ENCODE data around the gene EEF1AKMT4.

Gene EEF1AKMT4

GRCh38 chr3:184235381-184236032 lies 14.0 kb upstream of the EEF1AKMT4 start:
- CTCF ChIA-PET: no interaction called here
- POLR2A ChIA-PET: interaction anchor here (2.5 kb wide), 1 partner anchor 7 kb away, joined by 8 read pairs; the partner anchor contains the start of gene VWA5B2
- no peak for TF ChIP-seq FOXK2 (IDR thresholded peaks at IDR 0.05)
- TF ChIP-seq FOXA1 (IDR thresholded peaks at IDR 0.05): no peak
- TF ChIP-seq ARNT (IDR thresholded peaks at IDR 0.05): no peak
- TF ChIP-seq SUZ12 (IDR thresholded peaks at IDR 0.05): no peak
- TF ChIP-seq PKNOX1 (IDR thresholded peaks at IDR 0.05): no peak
- TF ChIP-seq HDGF (IDR thresholded peaks at IDR 0.05; ENCODE audit: borderline replicate concordance): no peak
- no peak for DNase-seq (ENCODE audit: extremely low spot score)

GRCh38 chr3:184236033-184236410 lies 13.4 kb upstream of the EEF1AKMT4 start:
- DNase-seq (ENCODE audit: extremely low spot score): no peak
- CTCF ChIA-PET: interaction anchor here (1.2 to 1.6 kb wide), 2 partner anchors 8 to 10 kb away, joined by 3 to 6 read pairs; no protein-coding TSS in a partner anchor
- POLR2A ChIA-PET: interaction anchor here (2.5 kb wide), 1 partner anchor 7 kb away, joined by 8 read pairs; the partner anchor contains the start of gene VWA5B2

GRCh38 chr3:184236636-184237035 lies 12.8 kb upstream of the EEF1AKMT4 start:
- CTCF ChIA-PET: interaction anchor here (1.2 to 1.6 kb wide), 2 partner anchors 9 to 10 kb away, joined by 3 to 6 read pairs; no protein-coding TSS in a partner anchor
- no peak for DNase-seq (ENCODE audit: extremely low spot score)
- POLR2A ChIA-PET: interaction anchor here (2.5 kb wide), 1 partner anchor 8 kb away, joined by 8 read pairs; the partner anchor contains the start of gene VWA5B2
- TF ChIP-seq HDGF (IDR thresholded peaks at IDR 0.05; ENCODE audit: borderline replicate concordance) (no peak), FOXM1 (IDR thresholded peaks at IDR 0.05; ENCODE audit: borderline replicate concordance) (no peak), LEF1 (IDR thresholded peaks at IDR 0.05; ENCODE audit: borderline replicate concordance) (no peak), PKNOX1 (IDR thresholded peaks at IDR 0.05) (no peak), FOXA1 (IDR thresholded peaks at IDR 0.05) (no peak), L3MBTL2 (conservative IDR thresholded peaks at IDR 0.05) (no peak), ZNF384 (IDR thresholded peaks at IDR 0.05) (no peak), CTBP1 (IDR thresholded peaks at IDR 0.05; ENCODE audit: borderline replicate concordance) (no peak), FOXK2 (IDR thresholded peaks at IDR 0.05) (no peak), SUZ12 (IDR thresholded peaks at IDR 0.05) (no peak), ELF4 (IDR thresholded peaks at IDR 0.05) (no peak), NFRKB (IDR thresholded peaks at IDR 0.05) (no peak), BHLHE40 (IDR thresholded peaks at IDR 0.05; ENCODE audit: borderline replicate concordance) (no peak), SP1 (IDR thresholded peaks at IDR 0.05) (no peak)

More at GRCh38 chr3:184236033-184236410, 13.4 kb upstream of the EEF1AKMT4 start:
- TF ChIP-seq CTBP1 (IDR thresholded peaks at IDR 0.05; ENCODE audit: borderline replicate concordance) (no peak), ZNF384 (IDR thresholded peaks at IDR 0.05) (no peak), ARNT (IDR thresholded peaks at IDR 0.05) (no peak), ELF4 (IDR thresholded peaks at IDR 0.05) (no peak), FOXK2 (IDR thresholded peaks at IDR 0.05) (no peak)

GRCh38 chr3:184237211-184237610 lies 12.3 kb upstream of the EEF1AKMT4 start:
- DNase-seq (ENCODE audit: extremely low spot score): no peak
- ChIA-PET CTCF (interaction anchor here (0.6 to 1.6 kb wide), 3 partner anchors 9 to 22 kb away, joined by 3 to 6 read pairs (median 4); no protein-coding TSS in a partner anchor), POLR2A (interaction anchor here (2.5 kb wide), 1 partner anchor 8 kb away, joined by 8 read pairs; the partner anchor contains the start of gene VWA5B2)
- TF ChIP-seq ZNF384 (IDR thresholded peaks at IDR 0.05) (no peak), L3MBTL2 (conservative IDR thresholded peaks at IDR 0.05) (no peak), FOXA1 (IDR thresholded peaks at IDR 0.05) (no peak), FOXM1 (IDR thresholded peaks at IDR 0.05; ENCODE audit: borderline replicate concordance) (no peak), HDGF (IDR thresholded peaks at IDR 0.05; ENCODE audit: borderline replicate concordance) (no peak), NFRKB (IDR thresholded peaks at IDR 0.05) (no peak), ARNT (IDR thresholded peaks at IDR 0.05) (no peak), PKNOX1 (IDR thresholded peaks at IDR 0.05) (no peak), CTBP1 (IDR thresholded peaks at IDR 0.05; ENCODE audit: borderline replicate concordance) (no peak), BHLHE40 (IDR thresholded peaks at IDR 0.05; ENCODE audit: borderline replicate concordance) (no peak), TARDBP (IDR thresholded peaks at IDR 0.05) (no peak), SP1 (IDR thresholded peaks at IDR 0.05) (no peak), FOXK2 (IDR thresholded peaks at IDR 0.05) (no peak), LEF1 (IDR thresholded peaks at IDR 0.05; ENCODE audit: borderline replicate concordance) (no peak), SUZ12 (IDR thresholded peaks at IDR 0.05) (no peak)

GRCh38 chr3:184237807-184238206 lies 11.7 kb upstream of the EEF1AKMT4 start:
- ChIA-PET POLR2A (interaction anchor here (2.5 kb wide), 1 partner anchor 9 kb away, joined by 8 read pairs; the partner anchor contains the start of gene VWA5B2), CTCF (interaction anchor here (0.6 to 1.0 kb wide), 2 partner anchors 10 to 23 kb away, joined by 4 to 7 read pairs; no protein-coding TSS in a partner anchor)
- no peak for DNase-seq (ENCODE audit: extremely low spot score)
- TF ChIP-seq L3MBTL2 (conservative IDR thresholded peaks at IDR 0.05): no peak
- no peak for TF ChIP-seq SP1 (IDR thresholded peaks at IDR 0.05)

- TF ChIP-seq SP1 (IDR thresholded peaks at IDR 0.05): no peak
- no peak for TF ChIP-seq CTBP1 (IDR thresholded peaks at IDR 0.05; ENCODE audit: borderline replicate concordance)
- TF ChIP-seq L3MBTL2 (conservative IDR thresholded peaks at IDR 0.05): no peak
- no peak for TF ChIP-seq SUZ12 (IDR thresholded peaks at IDR 0.05)
- no peak for TF ChIP-seq LEF1 (IDR thresholded peaks at IDR 0.05; ENCODE audit: borderline replicate concordance)
- no peak for TF ChIP-seq ARNT (IDR thresholded peaks at IDR 0.05)
- TF ChIP-seq NFRKB (IDR thresholded peaks at IDR 0.05): no peak
- TF ChIP-seq BHLHE40 (IDR thresholded peaks at IDR 0.05; ENCODE audit: borderline replicate concordance): no peak
- TF ChIP-seq FOXK2 (IDR thresholded peaks at IDR 0.05): no peak
- no peak for TF ChIP-seq HDGF (IDR thresholded peaks at IDR 0.05; ENCODE audit: borderline replicate concordance)
- TF ChIP-seq TARDBP (IDR thresholded peaks at IDR 0.05): no peak
- TF ChIP-seq ELF4 (IDR thresholded peaks at IDR 0.05): no peak
- no peak for TF ChIP-seq PKNOX1 (IDR thresholded peaks at IDR 0.05)
- TF ChIP-seq FOXM1 (IDR thresholded peaks at IDR 0.05; ENCODE audit: borderline replicate concordance): no peak
- no peak for TF ChIP-seq FOXA1 (IDR thresholded peaks at IDR 0.05)
- TF ChIP-seq ZNF384 (IDR thresholded peaks at IDR 0.05): no peak
- ChIA-PET CTCF (interaction anchor here (1.0 kb wide), 1 partner anchor 11 kb away, joined by 7 read pairs; no protein-coding TSS in a partner anchor), POLR2A (interaction anchor here (2.5 kb wide), 1 partner anchor 10 kb away, joined by 8 read pairs; the partner anchor contains the start of gene VWA5B2)
- no peak for DNase-seq (ENCODE audit: extremely low spot score)
Observed at GRCh38 chr3:184238246-184238818, 11.1 kb upstream of the EEF1AKMT4 start.
